ENCODE results near the gene ENPP1. TPM values are rescaled to one million over a fixed set of nuclear protein-coding genes. Genes with fewer than 3 reads are reported as not detected.

ENPP1 gene
- total and polyA plus RNA-seq, 2 donors (not counting 1 experiment from before 2014, with no cell fraction given), result 0.13 to 0.42 TPM

DNA sequence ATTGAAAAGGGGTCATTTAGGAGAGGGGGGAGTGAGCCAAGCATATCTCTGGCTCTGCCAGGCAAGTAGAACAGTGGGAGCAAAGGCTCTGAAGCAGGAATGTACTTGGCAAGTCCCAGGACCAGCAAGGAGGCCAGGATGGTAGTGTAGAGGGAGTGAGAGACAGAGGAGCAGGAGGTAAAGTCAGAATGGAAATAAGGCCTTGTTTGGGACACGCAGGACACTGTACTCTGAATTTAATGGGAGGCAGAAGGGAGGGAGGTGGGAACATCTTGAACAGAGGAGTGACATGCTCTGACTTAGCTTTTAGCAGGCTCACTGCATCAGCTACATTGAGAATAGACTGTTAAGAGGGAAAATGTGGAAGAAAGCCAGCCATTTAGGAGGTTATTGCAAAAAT, 37.0 kb upstream of the ENPP1 start:
- Mint-ChIP-seq H3K27ac (no peak overlapping the region), H3K4me1 (no peaks in the 10 kb centered on the region), H3K27me3 (peaks cover 26% of the 10 kb centered on the region), H3K9me3 (ENCODE audit: insufficient read depth) (no peaks in the 10 kb centered on the region), H3K4me3 (no peak overlapping the region)
- Histone ChIP-seq H2AFZ (ENCODE audit: insufficient read depth, low read depth, low read length, poor library complexity, severe bottlenecking) (no peak overlapping the region), H3K79me2 (ENCODE audit: control insufficient read depth, insufficient read depth, low read length) (no peaks in the 10 kb centered on the region), H3K27me3 (replicated peaks in 1 of 4; ENCODE audit: control extremely low read depth in 1 of 4, control insufficient read depth in 3 of 4, insufficient read depth in 4 of 4, low read length in 3 of 4) (peaks cover 0 to 7% (median 0%) of the 10 kb centered on the region in 4 experiments), H4K20me1 (ENCODE audit: control insufficient read depth, insufficient read depth, low read length, poor library complexity, severe bottlenecking) (no peaks in the 10 kb centered on the region), H3K27ac (ENCODE audit: low read length in 2 of 2) (no peak overlapping the region), H3K4me2 (replicated peaks; ENCODE audit: low read depth, low read length, poor library complexity, severe bottlenecking) (no peak overlapping the region), H3K9ac (ENCODE audit: low read length) (no peak overlapping the region), H3K9me3 (ENCODE audit: control extremely low read depth in 1 of 3, control insufficient read depth in 2 of 3, insufficient read depth in 1 of 3, low read length in 2 of 3) (no peaks in the 10 kb centered on the region), H3K4me3 (ENCODE audit: control extremely low read depth in 1 of 5, extremely low read depth in 1 of 5, insufficient read depth in 1 of 5, low read depth in 2 of 5, low read length in 4 of 5) (no peak overlapping the region), H3K4me1 (ENCODE audit: control insufficient read depth in 2 of 2, insufficient read depth in 2 of 2, low read length in 2 of 2) (no peaks in the 10 kb centered on the region), H3K36me3 (replicated peaks in 1 of 2; ENCODE audit: control extremely low read depth in 1 of 2, control insufficient read depth in 1 of 2, extremely low read depth in 1 of 2, insufficient read depth in 2 of 2, low read length in 1 of 2) (no peaks in the 10 kb centered on the region)
- DNase-seq, result no peak
- CTCF ChIA-PET, result no interaction called here
- TF ChIP-seq, protein P1, sequence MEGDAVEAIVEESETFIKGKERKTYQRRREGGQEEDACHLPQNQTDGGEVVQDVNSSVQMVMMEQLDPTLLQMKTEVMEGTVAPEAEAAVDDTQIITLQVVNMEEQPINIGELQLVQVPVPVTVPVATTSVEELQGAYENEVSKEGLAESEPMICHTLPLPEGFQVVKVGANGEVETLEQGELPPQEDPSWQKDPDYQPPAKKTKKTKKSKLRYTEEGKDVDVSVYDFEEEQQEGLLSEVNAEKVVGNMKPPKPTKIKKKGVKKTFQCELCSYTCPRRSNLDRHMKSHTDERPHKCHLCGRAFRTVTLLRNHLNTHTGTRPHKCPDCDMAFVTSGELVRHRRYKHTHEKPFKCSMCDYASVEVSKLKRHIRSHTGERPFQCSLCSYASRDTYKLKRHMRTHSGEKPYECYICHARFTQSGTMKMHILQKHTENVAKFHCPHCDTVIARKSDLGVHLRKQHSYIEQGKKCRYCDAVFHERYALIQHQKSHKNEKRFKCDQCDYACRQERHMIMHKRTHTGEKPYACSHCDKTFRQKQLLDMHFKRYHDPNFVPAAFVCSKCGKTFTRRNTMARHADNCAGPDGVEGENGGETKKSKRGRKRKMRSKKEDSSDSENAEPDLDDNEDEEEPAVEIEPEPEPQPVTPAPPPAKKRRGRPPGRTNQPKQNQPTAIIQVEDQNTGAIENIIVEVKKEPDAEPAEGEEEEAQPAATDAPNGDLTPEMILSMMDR (IDR thresholded peaks at IDR 0.05), result no peak
- POLR2A ChIA-PET, result no interaction called here
- intact Hi-C loops (cut with micrococcal nuclease), result no loop called here
- WGBS (ENCODE audit: insufficient coverage), result 92% methylated on average over 1 of the region's 1 CpG
- ATAC-seq (ENCODE audit: low read depth), result no peak

DNA sequence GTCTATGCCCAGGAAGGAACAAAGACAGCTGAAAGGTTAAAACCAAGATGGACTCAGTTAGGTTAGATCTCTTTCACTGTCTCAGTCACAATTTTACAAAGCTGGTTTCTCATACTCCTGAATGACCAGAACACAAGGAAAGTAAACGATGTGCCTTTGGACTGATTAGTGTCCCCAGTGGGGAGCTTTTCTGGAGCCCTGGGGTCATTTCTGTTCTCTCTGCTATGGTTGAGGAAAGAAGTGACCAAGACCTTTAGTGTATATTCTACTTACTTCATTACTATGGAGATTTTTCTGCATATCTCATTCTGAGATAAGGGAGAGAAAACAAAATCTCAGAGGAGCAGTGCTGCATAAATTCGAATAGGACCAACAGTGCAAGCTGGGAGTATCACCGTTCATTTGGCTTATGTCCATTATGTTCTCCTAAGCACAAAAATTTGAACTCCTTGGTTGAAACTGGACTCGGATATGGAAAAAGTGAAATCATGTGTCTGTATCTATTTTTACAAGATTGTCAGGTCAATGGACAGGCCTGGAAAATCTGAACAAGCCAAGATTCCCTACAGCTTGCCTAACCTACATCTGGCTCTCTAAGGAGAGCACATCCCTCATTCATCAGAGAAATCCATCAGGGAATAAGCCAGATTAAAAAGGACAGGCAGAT, 34.4 kb upstream of the ENPP1 start:
- intact Hi-C loops (cut with micrococcal nuclease), result no loop called here

More for the DNA sequence above, 34.4 kb upstream of the ENPP1 start:
- TF ChIP-seq EZH2 (IDR thresholded peaks at IDR 0.05; ENCODE audit: borderline replicate concordance, insufficient read depth, low read depth, low read length, poor library complexity, severe bottlenecking), result no peak
- TF ChIP-seq, protein P1 (IDR thresholded peaks at IDR 0.05), result no peak
- ChIA-PET POLR2A (no interaction called here), CTCF (interaction anchor here (0.8 kb wide), 1 partner anchor 78 kb away, joined by 3 read pairs; no protein-coding TSS in a partner anchor)
- Histone ChIP-seq H3K4me3 (ENCODE audit: control extremely low read depth in 1 of 5, extremely low read depth in 1 of 5, insufficient read depth in 1 of 5, low read depth in 2 of 5, low read length in 4 of 5) (no peak overlapping the region), H3K79me2 (ENCODE audit: control insufficient read depth, insufficient read depth, low read length) (no peaks in the 10 kb centered on the region), H2AFZ (ENCODE audit: insufficient read depth, low read depth, low read length, poor library complexity, severe bottlenecking) (no peak overlapping the region), H3K4me2 (replicated peaks; ENCODE audit: low read depth, low read length, poor library complexity, severe bottlenecking) (no peak overlapping the region), H3K9me3 (ENCODE audit: control extremely low read depth in 1 of 3, control insufficient read depth in 2 of 3, insufficient read depth in 1 of 3, low read length in 2 of 3) (no peaks in the 10 kb centered on the region), H3K36me3 (replicated peaks in 1 of 2; ENCODE audit: control extremely low read depth in 1 of 2, control insufficient read depth in 1 of 2, extremely low read depth in 1 of 2, insufficient read depth in 2 of 2, low read length in 1 of 2) (no peaks in the 10 kb centered on the region), H3K27me3 (replicated peaks in 1 of 4; ENCODE audit: control extremely low read depth in 1 of 4, control insufficient read depth in 3 of 4, insufficient read depth in 4 of 4, low read length in 3 of 4) (peaks cover 0 to 7% (median 0%) of the 10 kb centered on the region in 4 experiments), H4K20me1 (ENCODE audit: control insufficient read depth, insufficient read depth, low read length, poor library complexity, severe bottlenecking) (no peaks in the 10 kb centered on the region), H3K9ac (ENCODE audit: low read length) (no peak overlapping the region), H3K27ac (ENCODE audit: low read length in 2 of 2) (no peak overlapping the region), H3K4me1 (ENCODE audit: control insufficient read depth in 2 of 2, insufficient read depth in 2 of 2, low read length in 2 of 2) (no peaks in the 10 kb centered on the region)
- Mint-ChIP-seq H3K4me1 (no peaks in the 10 kb centered on the region), H3K27ac (no peak overlapping the region), H3K9me3 (ENCODE audit: insufficient read depth) (no peaks in the 10 kb centered on the region), H3K4me3 (no peak overlapping the region), H3K27me3 (peaks cover 22% of the 10 kb centered on the region)
- ATAC-seq (ENCODE audit: low read depth), result no peak
- no CpG with 5 or more reads among the region's 4 CpGs for whole genome bisulfite sequencing (ENCODE audit: insufficient coverage)
- DNase-seq, result no peak
